HTERT RPE-1 (cell line): ENCODE measurements around the gene ASB2.

Experiments used
- in situ Hi-C: fragments of 300-500 bp; cut with MboI; formaldehyde crosslinking; loops from 4 replicates; pipeline ENCODE4 v1.14.3; 2020; ENCODE audit warnings: low sequenced_read_pairs

ASB2 gene

DNA sequence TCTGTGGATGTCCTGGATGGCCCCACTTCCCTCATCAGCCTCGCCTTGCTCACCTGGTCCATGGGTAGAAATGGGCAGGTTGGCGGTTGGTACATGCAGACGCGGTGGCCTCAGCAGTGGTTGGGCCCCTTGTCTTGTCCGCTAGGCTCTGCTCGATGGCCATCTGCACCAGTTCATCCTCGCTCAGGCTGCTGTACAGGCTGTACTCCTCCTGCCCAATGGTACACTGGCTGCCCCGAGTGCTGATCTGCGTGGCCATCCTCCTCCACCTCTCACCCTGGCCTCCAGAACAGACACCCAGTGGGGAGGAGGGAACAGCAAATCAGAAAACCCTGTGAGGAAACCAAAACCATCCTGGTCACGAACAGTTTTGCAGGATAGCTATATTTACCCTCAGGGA, 12.1 kb downstream of the ASB2 start:
- in situ Hi-C loops: no loop called here

DNA sequence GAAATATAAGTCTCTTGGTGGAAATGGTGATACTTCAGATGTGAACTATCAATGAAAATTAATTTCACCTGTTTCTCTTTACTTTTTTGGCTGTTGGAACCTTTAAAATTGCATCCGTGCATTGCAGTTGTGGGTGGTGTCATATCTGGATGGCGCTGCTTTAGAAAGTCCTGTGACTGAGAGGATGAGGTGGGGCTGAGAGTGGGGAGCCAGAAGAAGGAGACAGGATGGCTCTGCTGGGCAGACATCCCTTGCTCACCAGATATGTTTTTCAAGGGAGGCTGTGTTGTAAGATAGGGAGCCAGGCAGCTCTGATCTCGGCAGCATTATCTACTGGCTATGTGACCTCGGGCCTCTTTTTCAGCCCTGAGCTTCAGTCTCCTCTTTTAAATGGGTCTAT, 12.7 kb downstream of the ASB2 start:
- in situ Hi-C loops: no loop called here

DNA sequence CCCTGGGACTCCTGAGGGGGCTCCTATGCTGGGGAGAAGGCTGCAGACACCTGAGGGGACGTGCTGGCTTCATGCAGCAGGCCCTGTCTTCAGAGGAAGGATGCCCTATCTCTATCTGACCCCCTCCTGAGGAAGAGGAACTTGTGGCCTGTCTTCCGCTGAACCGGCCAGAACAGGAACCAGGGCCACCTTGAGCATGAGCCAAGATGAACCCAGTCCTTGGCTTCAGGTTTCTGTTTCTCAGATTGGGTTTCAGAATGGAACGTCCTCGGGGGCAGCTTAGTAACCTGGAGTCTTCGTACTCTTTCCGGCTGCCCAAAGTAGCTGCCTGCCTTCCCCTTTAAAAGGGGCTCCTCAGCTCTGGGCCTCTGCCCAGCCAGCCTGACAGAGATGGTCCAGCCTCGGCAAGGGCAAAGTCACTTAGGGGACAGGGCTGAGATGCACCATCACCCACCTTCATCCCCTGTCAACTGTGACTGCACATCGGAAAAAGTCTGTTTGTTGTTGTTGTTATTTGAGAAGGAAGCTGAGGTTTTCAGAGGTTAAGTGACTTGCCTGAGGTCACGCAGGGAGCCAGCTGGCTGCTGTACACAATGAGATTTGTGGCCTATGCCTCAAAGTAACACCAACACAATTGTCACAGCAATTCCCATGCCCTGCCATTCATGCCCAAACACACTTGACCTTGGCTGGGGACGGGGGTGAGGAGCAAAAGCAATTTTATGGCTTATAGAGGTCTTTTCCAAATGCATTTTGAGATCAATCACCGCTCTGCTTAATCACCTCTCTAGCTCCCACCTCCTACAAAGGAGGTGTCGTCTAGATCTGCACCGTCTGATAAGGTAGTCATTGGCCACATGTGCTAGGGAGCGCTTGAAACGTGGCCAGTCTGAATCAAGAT, 13.4 kb downstream of the ASB2 start:
- in situ Hi-C loops: no loop called here

DNA sequence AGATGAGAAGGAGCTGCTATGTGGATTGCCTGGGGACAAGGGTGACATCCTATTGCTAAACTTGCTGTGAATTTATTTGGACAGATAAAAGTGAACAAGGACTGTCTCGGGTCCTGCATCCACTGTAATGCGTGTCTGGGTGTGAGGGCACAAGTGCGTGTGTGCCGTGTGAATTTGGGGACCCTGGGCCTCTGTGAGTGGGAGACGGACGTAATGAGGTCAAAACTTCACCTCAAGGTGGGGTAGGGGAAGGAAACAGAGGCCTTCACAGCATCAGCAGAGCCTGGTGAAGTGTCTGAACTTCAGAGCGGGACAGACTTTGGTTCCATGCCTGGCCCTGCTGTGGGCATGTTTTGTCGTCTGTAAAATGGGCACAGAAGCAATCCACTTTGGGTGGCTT, 14.8 kb downstream of the ASB2 start:
- in situ Hi-C loops: no loop called here

DNA sequence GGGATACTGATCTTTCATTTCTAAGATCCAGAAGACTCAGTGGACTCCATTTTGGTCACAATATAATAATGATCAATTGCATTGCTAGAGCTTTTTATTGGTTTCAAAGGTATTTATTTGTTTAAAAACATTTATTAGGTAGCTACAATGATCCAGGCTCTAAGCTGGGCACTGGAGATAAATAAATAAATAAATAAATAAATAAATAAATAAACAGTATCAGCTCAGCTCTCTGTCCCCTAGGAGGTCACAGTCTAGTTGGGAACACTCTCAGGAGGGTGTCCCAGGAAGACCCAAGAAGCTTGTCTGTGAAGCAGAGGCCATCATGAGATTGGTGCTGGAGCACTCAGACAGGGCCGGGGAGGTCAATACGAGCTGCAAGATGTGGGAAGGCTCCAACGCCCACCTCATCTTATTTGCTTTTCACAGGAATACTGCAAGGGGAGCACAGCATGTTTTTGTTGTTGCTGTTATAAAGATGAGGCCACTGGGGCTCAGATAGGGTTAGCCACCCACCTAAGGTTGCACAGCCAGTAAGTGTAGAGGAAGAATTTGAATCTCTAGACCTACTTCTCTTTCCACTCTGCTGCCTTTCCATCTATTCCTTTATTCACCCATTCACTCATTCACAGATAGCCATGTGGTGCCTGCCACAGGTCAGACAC, 15.5 kb downstream of the ASB2 start:
- in situ Hi-C loops: no loop called here

DNA sequence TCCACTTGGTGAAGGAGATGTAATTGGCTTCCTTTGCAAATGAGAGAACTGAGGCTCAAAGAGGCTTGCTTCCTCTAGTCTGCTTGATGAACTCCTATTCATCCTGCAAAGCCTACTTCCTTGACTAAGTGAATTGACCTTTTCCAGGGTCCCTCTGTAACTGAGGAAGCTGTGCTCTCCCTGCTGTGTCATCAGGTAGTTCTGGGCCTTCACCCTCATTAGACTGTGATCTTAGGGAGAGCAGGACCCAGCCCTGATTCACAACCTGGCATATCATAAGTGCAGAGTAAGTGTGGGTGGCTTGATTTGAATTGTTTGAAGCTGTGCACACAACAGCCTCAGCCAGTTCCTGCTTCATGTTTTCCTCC, 16.3 kb downstream of the ASB2 start:
- in situ Hi-C loops: no loop called here

DNA sequence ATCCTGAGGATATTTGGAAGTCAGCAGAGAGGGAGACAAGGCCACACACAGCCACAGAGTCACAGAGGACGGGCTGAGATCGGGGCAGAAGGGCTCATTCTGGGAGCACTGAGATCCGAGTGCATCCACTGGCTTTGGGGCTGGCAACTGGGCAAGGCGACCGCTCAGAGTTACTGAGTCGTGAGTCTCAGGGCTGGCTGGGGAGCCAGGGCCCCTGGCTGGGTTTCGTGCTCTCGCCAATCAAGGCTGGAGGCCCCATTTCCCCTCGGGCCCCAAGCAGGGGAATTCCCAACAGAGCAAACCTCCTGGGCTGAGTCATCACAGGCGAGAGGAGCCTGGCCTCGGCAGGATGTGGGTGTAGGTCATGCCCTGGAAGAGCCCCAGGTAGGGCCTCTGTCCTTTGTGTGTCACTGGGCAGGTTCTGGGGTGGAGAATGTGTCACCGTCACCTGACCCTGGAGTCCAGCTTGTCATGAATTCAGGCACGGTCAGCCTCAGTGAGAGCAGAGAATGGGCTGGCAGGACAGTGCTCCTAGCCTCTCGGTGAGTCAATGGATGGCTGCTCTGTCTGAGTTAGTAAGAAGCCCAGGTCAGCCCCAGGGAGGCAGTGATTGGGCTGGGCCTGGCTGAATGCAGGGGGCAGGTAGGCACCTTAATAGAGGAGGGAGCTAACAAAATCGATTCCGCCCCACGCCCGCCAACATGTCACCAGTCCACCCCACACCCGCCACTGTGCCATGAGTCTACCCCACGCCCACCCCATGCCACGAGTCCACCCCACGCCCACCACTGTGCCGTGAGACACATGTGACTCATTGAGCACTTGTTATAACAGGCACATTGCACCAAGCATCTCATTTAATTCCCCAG, 16.9 kb downstream of the ASB2 start:
- in situ Hi-C loops: no loop called here

DNA sequence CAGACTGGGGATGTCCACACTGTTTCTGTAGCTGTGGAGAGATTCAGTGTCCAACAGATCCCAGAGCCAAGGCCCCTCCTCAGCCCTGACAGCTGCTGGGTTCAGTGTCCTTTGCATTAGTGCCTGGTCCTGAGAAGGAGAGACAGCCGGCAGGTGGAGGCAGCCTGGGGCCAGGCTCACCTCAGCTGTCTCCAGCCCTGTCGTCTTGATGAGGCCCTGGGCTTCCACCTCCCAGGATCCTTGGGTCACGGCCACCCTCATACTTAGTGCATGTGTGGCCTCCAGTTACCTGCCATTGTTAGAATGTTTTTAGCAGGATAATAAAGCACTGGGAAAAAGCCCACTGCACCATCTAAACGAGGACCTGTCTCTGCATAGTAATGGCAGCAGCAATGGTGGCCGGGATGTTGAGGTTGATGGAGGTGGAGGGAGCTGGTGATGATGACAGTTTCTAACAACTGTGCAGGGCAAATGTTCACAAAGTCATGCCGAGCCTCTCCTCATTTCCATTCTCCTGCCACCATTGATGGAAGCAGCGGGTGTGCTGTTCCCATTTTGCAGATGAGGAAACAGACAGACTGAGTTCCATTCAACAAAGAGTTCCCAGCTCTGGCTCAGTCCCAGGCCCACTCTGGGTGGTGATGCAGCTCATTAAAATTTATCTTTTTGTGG, 17.7 kb downstream of the ASB2 start:
- in situ Hi-C loops: no loop called here

DNA sequence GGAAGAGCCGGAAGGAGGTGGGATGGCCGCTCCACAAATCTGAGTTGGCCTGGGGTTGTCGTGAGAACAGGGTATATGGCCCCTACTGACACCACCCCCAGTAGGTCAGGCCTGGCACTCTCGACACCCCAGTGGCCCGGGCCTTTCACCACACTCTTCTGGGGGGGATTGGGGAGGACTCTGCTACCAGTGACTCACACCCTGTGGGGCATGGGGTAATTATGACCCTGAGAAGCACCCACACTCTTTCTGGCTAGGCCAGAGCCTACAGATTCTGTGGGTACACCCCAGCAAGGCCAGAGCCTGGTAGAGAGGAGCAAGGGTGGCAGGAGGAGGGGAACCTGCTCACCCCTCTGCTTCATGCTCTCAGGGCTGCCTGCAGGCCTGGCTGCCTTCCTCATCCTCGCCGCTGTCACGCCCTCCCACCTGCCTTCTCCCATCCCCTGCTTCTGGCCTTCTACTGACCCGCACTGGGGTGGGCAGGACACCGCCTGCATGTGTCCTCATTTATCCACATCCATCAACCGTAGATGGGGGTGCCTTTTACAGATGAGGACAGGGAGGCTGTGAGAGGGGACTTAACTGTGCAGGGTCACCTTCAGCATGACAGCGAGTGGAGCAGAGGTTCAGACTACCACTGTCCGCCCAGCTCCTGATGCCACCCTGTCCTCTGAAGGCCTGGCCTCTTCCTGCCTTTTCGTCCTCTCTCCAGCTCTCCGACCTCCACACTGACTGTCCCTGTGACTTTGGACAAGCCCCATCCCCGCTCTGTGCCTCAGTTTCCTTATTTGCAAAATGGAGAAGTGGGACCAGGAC, 18.4 kb downstream of the ASB2 start:
- in situ Hi-C loops: no loop called here

DNA sequence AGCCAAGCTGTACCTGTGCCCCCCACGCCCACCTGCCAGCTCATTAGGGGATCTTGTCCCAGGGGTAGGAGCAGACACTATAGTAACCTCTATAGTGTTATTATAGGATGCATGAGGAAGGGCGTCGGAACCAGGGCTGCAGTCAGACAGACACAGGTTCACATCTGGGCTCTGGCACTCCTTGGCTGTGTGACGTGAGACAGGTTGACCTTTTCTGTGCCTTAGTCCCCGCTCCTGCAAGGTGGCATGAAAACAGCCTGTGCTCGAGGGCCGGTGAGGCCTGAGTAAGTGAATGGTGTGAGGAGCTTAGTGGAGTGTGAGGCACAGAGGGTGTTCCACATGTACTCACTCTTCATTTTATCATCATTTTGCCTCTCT, 19.0 kb downstream of the ASB2 start:
- in situ Hi-C loops: no loop called here

DNA sequence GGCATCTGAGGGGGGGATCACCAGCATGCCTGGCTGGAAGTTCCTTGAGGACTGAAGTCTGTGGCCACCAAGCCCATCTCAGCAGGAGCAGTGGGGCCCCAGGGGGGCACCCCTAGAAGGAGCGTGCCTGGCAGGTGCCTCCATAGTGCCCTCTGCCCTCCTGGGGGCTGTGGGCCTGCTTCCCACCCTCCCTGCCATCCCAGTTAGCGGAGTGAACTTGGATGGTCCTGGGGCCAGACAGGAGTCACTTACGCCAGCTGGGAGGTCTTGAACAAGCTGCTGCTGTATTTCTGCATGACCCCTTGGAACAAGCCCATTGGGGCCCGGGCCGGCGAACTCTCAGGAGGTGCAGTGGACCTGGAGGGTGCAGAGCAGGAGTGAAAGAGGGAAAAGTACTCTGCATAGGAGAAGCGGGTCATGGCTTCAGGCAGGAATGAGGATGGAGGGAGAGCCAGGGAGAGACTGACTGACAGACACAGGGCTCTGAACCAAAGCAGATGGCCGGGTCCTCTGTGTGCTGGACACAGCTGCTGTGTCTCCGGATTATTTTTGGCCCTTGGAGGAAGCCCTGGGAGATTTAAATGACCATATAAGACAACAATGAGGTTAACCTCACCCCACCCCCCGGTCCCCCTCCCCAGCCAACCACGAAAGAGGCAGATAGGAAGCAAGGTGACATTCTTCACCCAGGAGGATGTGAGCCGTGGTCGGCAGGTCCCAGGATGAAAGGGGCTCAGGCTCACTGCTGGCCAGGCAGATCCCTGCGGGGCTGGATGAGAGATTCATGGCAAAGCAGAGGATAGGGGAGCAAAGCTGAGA, 19.6 kb downstream of the ASB2 start:
- in situ Hi-C loops: no loop called here

DNA sequence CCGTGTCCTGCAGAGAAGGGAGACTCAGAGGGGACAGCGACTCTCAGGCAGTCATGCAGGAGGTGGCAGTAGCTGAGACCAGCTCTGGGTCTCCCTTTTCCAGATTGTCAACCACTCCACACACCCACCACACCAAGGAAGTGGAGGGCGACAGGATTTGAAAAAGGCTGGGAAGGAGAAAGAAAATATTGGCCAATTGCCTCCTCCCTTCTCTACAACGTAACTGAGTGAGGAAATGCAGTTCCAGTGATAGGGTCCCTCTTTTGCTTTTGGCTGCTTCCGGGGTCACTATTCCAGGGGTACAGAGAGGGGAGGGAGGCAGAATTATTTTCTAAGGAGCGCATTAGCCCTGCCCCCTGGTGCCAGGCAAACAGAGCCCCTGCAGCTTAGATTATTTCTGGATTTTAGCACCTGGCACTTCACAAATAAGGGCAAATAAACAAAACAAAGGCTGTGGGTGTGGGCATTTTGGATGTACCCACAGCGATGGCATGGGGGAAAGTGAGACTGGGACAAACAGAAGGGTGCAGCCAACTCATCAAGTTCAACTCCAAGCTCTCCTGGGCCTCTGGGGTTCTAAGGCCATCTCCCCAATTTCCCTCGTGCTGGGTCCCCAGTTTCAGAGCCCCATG, 20.4 kb downstream of the ASB2 start:
- in situ Hi-C loops: no loop called here

DNA sequence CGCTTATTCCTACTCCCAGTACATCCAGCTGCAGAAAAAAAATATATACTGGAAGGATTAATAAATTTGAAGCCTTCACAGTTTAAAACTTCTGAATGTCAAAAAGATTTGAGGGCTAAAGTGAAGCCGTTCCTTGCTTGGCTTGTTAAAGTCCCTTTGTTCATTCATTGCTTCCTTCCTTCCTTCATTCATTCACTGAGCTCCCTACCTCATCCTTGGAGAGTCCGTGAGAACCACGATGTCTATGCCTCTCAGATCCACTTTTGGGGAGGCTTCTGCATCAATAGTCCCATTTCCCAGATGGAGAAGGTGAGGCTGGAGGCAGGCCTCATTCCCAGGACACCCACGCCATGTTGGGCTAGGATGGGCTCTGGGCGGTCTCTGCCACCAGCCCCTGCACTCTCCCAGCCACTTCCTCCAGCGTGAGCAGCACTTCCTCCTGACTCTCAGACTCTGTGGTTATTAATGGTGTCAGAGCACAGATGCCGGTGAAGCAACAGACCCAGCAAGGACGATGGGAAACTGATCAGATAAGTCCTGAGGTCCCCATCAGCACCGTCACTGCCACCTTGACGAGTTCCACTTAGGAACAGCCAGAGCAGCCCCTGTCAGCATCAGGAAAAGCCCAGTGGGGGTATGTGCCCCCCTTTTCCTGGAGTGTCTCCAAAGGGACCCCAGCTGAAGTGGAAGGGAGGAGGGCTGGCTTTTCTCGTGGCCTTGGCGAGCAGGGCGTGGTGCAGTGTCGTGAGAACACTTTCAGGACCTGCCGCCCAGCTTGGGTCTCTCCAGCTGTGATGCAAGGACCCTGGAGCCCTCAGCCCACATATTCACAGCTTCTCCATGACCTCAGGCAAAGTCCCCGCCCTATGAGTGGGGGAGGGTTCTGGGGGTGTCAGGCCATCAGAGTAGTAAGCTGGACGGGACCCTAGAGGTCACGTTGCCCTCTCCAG, 21.2 kb downstream of the ASB2 start:
- in situ Hi-C loops: no loop called here

DNA sequence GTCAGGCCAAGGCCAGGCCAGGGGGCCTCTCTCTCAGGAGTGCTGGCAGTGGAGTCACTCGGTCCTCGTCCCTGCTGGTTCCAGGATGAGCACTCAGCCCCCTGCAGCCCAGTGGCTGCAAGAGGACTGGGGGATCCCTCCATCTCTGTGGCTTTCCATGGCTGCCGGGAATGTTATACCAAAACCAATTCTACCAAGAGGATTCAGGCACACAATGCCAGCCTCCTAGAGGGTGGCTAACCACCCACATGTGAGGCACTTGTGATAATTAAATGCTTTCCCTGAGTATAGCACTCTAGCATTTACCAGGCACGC, 21.9 kb downstream of the ASB2 start:
- in situ Hi-C loops: no loop called here

DNA sequence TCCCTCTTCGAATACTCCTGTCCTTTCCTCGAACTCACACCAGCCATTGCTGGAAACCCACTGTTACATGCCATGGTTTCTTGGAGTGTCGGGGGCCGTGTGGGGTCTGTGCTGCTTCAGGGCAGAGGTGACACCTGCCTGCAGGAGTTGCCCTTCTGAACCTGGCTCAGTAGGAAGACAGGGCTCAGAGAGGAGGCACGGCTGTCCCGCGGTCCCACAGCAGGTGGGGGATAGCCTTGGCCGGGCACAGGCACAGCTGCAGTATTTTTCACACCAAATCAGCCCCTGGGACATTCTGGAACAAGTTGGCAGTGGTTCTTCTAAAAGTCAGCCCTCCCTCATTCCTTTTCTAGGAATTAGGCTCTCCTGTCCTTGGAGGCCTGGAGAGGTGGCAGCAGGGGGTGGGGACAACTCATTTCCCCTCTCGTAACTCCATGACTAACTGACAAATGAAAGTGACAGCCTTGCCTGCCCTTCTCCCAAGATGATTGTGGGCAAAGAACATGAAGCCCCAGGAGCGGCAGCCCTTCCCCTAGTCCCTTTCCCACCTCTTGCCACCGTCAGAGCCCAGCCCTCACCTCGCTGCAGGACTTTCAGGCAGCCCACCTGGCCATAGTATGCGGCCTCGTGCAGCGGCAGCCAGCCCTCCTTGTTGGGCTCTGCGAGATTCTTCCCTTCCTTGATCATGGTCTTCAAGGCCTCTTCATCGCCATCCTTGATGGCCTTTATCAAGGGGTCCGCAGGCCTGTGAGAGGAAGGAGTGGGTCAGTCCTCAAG, 22.4 kb downstream of the ASB2 start:
- in situ Hi-C loops: no loop called here

DNA sequence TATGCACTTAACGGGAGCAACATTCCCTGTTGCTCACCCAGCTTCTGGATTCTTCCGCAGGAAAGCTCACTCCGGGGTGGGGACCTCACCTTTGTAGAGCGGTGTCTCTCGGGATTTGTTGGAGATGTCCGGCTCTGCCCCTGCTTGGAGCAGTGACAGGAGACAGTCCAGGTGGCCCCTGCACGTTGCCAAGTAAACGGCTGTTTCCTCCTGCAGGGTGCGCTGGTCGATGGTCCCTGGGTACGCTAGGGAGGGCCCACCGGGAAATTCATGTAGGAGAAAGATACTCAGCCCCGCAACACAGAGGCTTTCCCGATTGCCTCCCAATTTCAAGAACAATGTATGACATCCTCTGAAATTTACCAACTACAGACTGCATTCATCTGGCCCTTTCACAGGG, 23.1 kb downstream of the ASB2 start:
- in situ Hi-C loops: no loop called here

DNA sequence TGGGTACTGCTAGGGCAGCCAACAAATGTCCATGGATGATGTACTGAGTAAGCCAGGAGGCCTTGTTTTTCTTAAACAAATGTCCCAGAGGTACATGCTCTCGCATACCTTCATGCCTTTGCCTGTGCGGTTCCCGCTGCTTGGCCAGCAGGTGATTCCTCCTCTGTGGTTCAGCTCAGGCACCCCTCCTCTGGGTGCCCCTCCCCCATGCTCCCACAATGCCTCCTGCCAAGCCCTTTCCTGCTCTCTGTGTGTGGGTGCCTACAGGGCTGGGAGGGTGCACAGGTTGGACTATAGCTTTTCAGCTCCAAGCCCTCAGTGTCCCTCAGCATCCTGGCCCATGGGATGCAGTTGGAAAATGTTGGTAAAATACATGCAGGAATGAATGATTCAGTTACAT, 23.5 kb downstream of the ASB2 start:
- in situ Hi-C loops: no loop called here
